Heart left ventricle (tissue), 13 donors: ENCODE data around the gene RANGRF.

Experiments used
- CTCF ChIP-seq, 12 donors: fragments of 200-600 bp; sonication (generic) in 4 of 12; IDR thresholded peaks; one replicate each; pipeline versions ENCODE4 v1.5.0 to v1.8.0; 2018 to 2022; ENCODE audit warnings: antibody characterized with exemption in 12 of 12, mild to moderate bottlenecking in 5 of 12
- POLR2A ChIP-seq, 2 donors: fragments of 450-650 bp; IDR thresholded peaks; one replicate each; pipeline ENCODE4 v1.6.1; 2017; ENCODE audit warnings: antibody characterized with exemption in 2 of 2, mild to moderate bottlenecking in 2 of 2, moderate library complexity in 2 of 2
- donor health status: ischemic (EF 13 %, LVEDD 7.1; RV severe dilation, severe dysfunction).
- donor health status: DM: no; HTN: yes; CAD: no.
- donor health status: DM: no; HTN: no; CAD: no.
- donor health status: ischemic (EF 25% LVEDD 6.9; RV normal size, moderate dysfunction).
- donor health status: ischemic (EF 25% LVEDD 5.7; RV mildly dilated, moderate dysfunction).
- donor health status: ischemic (EF 35%, LVEDD 5.7; RV mildly dilated, moderate dysfunction).
- donor health status: nonischemic (EF 11% LVEDD 7.7; RV severe dilation, severe dysfunction).
- donor health status: DM: yes; HTN: yes; CAD: no.
- donor health status: PGD.
- donor health status: ischemic (EF 29% LVEDD 5.4; RV normal size, mild dysfunction).
- donor health status: nonischemic (EF 23%, LVEDD 6.1; RV moderate dilation, normal function).

DNA sequence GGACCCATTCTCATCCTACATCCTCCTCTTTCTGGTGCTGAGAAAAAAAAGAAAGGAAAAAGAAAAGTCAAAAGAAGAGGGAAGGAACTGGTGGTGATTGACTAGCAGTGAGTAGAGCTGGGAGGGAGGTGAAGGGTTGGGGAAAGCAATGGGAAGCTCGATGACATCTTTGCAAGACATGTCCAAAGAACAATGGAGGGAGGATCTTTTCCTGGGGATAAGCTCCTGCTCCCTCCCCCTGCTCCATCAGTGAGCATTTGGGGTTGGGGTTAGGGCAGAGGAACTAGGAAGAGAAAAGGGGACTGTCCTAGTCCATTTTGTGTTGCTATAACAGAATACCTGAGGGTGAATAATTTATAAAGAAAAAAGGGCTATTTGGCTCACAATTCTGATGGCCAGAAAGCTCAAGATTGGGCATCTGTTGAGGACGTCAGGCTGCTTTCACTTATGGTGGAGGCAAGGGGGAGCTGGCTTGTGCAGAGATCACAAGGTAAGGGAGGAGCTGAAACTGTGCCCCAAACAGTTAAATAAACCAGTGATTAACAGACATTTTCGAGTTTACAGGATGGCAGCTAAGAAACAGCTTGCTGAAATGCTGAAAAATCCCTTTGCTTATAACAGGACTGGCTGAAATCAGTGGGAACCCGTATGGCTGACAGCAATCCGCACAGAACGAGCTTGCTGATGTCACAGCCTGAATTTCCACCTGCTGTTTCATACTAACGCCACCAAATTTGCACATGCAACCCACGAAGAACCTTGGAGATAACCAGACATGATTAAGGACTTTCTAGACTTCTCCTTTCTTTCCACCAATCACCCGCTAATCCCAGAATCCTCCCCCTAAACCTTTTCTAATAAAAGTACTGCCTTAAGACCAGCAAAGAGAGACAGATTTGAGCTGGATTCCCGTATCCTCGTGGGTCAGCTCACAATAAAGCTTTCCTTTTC lies 49.6 kb downstream of the RANGRF start:
- TF ChIP-seq CTCF (IDR thresholded peaks at IDR 0.05) (no peak), POLR2A (IDR thresholded peaks at IDR 0.05) (no peak)
